H1 (cell line): ENCODE data around the gene SIX3. TPM values are rescaled to one million over a fixed set of nuclear protein-coding genes. Genes with fewer than 3 reads are reported as not detected.

Experiments used
- CTCF ChIA-PET: fragments of 300-600 bp; sonication (Branson Sonifier 250); formaldehyde crosslinking; loops from one replicate; lab custom pipeline; 2021; ENCODE audit not compliant: partially characterized antibody; lab: Charles Lee
- POLR2A ChIA-PET: fragments of 300-600 bp; sonication (Branson Sonifier 250); formaldehyde crosslinking; loops from one replicate; lab custom pipeline; 2021; ENCODE audit warnings: inconsistent platforms; ENCODE audit not compliant: partially characterized antibody; lab: Charles Lee
- DNase-seq, 2 experiments: peaks; one replicate each; pipeline versions ENCODE4 v3.0.0 to v3.0.0-alpha.2; 2010 to 2022; ENCODE audit warnings: low spot score in 2 of 2, low read depth in 1 of 2, mixed read lengths in 1 of 2
- FAIRE-seq: peaks from 2 replicates; lab custom pipeline; 2011; peaks lifted over from hg19 to GRCh38; lab: Jason Lieb, UNC
- H2AFZ ChIP-seq: 2 replicates; pipeline ENCODE4 v1.8.1; 2012; ENCODE audit warnings: low read length, inconsistent platforms
- H2AK5ac ChIP-seq: 2 replicates; pipeline ENCODE4 v1.6.1; 2013; ENCODE audit warnings: low read depth, low read length
- H2BK120ac ChIP-seq: replicated peaks from 2 replicates; pipeline ENCODE3; 2013; ENCODE audit warnings: low read depth, low read length, inconsistent platforms
- H2BK12ac ChIP-seq: 2 replicates; pipeline ENCODE4 v1.6.1; 2013; ENCODE audit warnings: low read depth, low read length
- H2BK15ac ChIP-seq: 2 replicates; pipeline ENCODE4 v1.6.1; 2013; ENCODE audit warnings: low read length
- H2BK20ac ChIP-seq: 2 replicates; pipeline ENCODE4 v1.6.1; 2013; ENCODE audit warnings: low read length
- H2BK5ac ChIP-seq: 2 replicates; pipeline ENCODE4 v1.6.1; 2013; ENCODE audit warnings: low read depth, low read length
- H3K14ac ChIP-seq: 2 replicates; pipeline ENCODE4 v1.6.1; 2013; ENCODE audit warnings: inconsistent platforms; ENCODE audit not compliant: insufficient read length
- H3K18ac ChIP-seq: 2 replicates; pipeline ENCODE4 v1.6.1; 2013; ENCODE audit warnings: low read length; ENCODE audit errors: extremely low read depth
- H3K23ac ChIP-seq: 2 replicates; pipeline ENCODE4 v1.6.1; 2013; ENCODE audit warnings: inconsistent platforms; ENCODE audit not compliant: insufficient read length
- H3K23me2 ChIP-seq: 2 replicates; pipeline ENCODE4 v1.6.1; 2013; ENCODE audit warnings: low read depth, low read length
- H3K27ac ChIP-seq: 2 replicates; pipeline ENCODE4 v1.6.1; 2011; ENCODE audit warnings: low read depth, low read length, inconsistent platforms
- H3K27me3 ChIP-seq, 4 experiments: replicated peaks in 1 of 4; 1 replicate in 1 of 4; 2 replicates in 3 of 4; pipeline versions ENCODE4 v1.6.1 to v1.8.1; 2011 to 2013; ENCODE audit warnings: low read length in 3 of 4, mild to moderate bottlenecking in 3 of 4, inconsistent platforms in 2 of 4, mixed read lengths in 2 of 4, moderate library complexity in 1 of 4; ENCODE audit not compliant: control insufficient read depth in 3 of 4, insufficient read depth in 3 of 4; ENCODE audit errors: extremely low read depth in 1 of 4
- H3K36me3 ChIP-seq, 4 experiments: 2 replicates each; pipeline versions ENCODE4 v1.6.1 to v1.8.1; 2011 to 2013; ENCODE audit warnings: mild to moderate bottlenecking in 4 of 4, low read length in 3 of 4, moderate library complexity in 2 of 4, control low read depth in 1 of 4, inconsistent platforms in 1 of 4; ENCODE audit not compliant: insufficient read depth in 4 of 4, control insufficient read depth in 2 of 4
- H3K4ac ChIP-seq: replicated peaks from 2 replicates; pipeline ENCODE3; 2013; ENCODE audit warnings: low read length, low read depth, mixed read lengths, inconsistent platforms; ENCODE audit not compliant: insufficient read length
- H3K4me1 ChIP-seq, 4 experiments: replicated peaks in 1 of 4; 1 replicate in 1 of 4; 2 replicates in 3 of 4; pipeline versions ENCODE4 v1.6.1 to v1.8.1; 2011 to 2013; ENCODE audit warnings: low read length in 3 of 4, inconsistent platforms in 2 of 4, mixed read lengths in 1 of 4; ENCODE audit not compliant: insufficient read depth in 4 of 4, control insufficient read depth in 3 of 4
- H3K4me2 ChIP-seq, 2 experiments: 2 replicates each; pipeline versions ENCODE4 v1.6.1 to v1.8.1; 2011 to 2013; ENCODE audit warnings: low read depth in 2 of 2, low read length in 2 of 2, control low read depth in 1 of 2, inconsistent platforms in 1 of 2, mild to moderate bottlenecking in 1 of 2; ENCODE audit not compliant: insufficient read depth in 1 of 2
- H3K4me3 ChIP-seq, 4 experiments: fragments of 200-600, 300-600 bp in 1 of 4; sonication (generic), shearing (Covaris generic), sonication (Bioruptor Twin) in 1 of 4; 2 replicates each; pipeline versions ENCODE4 v1.5.1 to v1.8.1; 2011 to 2016; ENCODE audit warnings: low read length in 4 of 4, low read depth in 3 of 4, control low read depth in 2 of 4, inconsistent platforms in 2 of 4, mild to moderate bottlenecking in 2 of 4, mixed read lengths in 1 of 4, moderate library complexity in 1 of 4; ENCODE audit not compliant: insufficient read depth in 2 of 4; ENCODE audit errors: extremely low read depth in 1 of 4
- H3K56ac ChIP-seq: replicated peaks from 2 replicates; pipeline ENCODE3; 2013; ENCODE audit warnings: low read depth, mild to moderate bottlenecking, mixed read lengths, low read length, inconsistent platforms; ENCODE audit not compliant: insufficient read length
- H3K79me1 ChIP-seq: 2 replicates; pipeline ENCODE4 v1.6.1; 2013; ENCODE audit warnings: low read depth, low read length, control low read depth
- H3K79me2 ChIP-seq, 2 experiments: 2 replicates each; pipeline versions ENCODE4 v1.6.1 to v1.8.1; 2012 to 2013; ENCODE audit warnings: low read length in 2 of 2, mild to moderate bottlenecking in 2 of 2, inconsistent platforms in 1 of 2; ENCODE audit not compliant: insufficient read depth in 2 of 2, control insufficient read depth in 1 of 2
- H3K9ac ChIP-seq, 4 experiments: replicated peaks in 1 of 4; 1 replicate in 1 of 4; 2 replicates in 3 of 4; pipeline versions ENCODE4 v1.6.1 to v1.8.1; 2011 to 2013; ENCODE audit warnings: low read depth in 3 of 4, low read length in 3 of 4, control low read depth in 2 of 4, mild to moderate bottlenecking in 2 of 4, moderate library complexity in 2 of 4, inconsistent platforms in 1 of 4; ENCODE audit errors: extremely low read depth in 1 of 4
- H3K9me3 ChIP-seq, 2 experiments: 2 replicates each; pipeline versions ENCODE4 v1.6.1 to v1.8.1; 2012 to 2013; ENCODE audit warnings: mild to moderate bottlenecking in 2 of 2, moderate library complexity in 2 of 2, control low read depth in 1 of 2, inconsistent platforms in 1 of 2, low read depth in 1 of 2, low read length in 1 of 2, mixed read lengths in 1 of 2; ENCODE audit not compliant: insufficient read depth in 2 of 2
- H4K20me1 ChIP-seq, 2 experiments: replicated peaks in 1 of 2; 2 replicates each; pipeline versions ENCODE3 to v1.8.1; 2011 to 2013; ENCODE audit warnings: inconsistent platforms in 2 of 2, low read length in 2 of 2, mild to moderate bottlenecking in 1 of 2; ENCODE audit not compliant: insufficient read depth in 2 of 2, control insufficient read depth in 1 of 2
- H4K5ac ChIP-seq: 2 replicates; pipeline ENCODE4 v1.6.1; 2013; ENCODE audit warnings: low read length, low read depth, mixed read lengths, inconsistent platforms; ENCODE audit not compliant: insufficient read length
- H4K8ac ChIP-seq: 2 replicates; pipeline ENCODE4 v1.8.0; 2013; ENCODE audit warnings: mild to moderate bottlenecking, moderate library complexity, low read length, inconsistent platforms; ENCODE audit not compliant: insufficient read depth; ENCODE audit errors: extremely low read depth
- H4K91ac ChIP-seq: replicated peaks from 2 replicates; pipeline ENCODE3; 2013; ENCODE audit warnings: low read length, mixed read lengths, inconsistent platforms; ENCODE audit not compliant: insufficient read length
- CHD2 ChIP-seq: IDR thresholded peaks from 2 replicates; pipeline ENCODE4 v1.6.1; 2012; ENCODE audit warnings: low read length, improper control_type of control experiment
- EZH2 ChIP-seq: fragments of 200-600 bp; sonication (generic); IDR thresholded peaks from 2 replicates; pipeline ENCODE4 v1.7.1; 2012; ENCODE audit warnings: low read depth, mild to moderate bottlenecking, moderate library complexity, low read length, inconsistent platforms; ENCODE audit not compliant: severe bottlenecking
- HDAC2 ChIP-seq, 2 experiments: fragments of 300-600 bp in 1 of 2; sonication (generic) in 1 of 2; IDR thresholded peaks; 2 replicates each; pipeline ENCODE4 v1.6.1; 2011 to 2012; ENCODE audit warnings: low read depth in 2 of 2, low read length in 2 of 2, mild to moderate bottlenecking in 2 of 2, moderate library complexity in 2 of 2, borderline replicate concordance in 1 of 2, inconsistent platforms in 1 of 2
- KDM1A ChIP-seq: fragments of 200-600, 300-600 bp; sonication (generic); IDR thresholded peaks from 2 replicates; pipeline ENCODE4 v1.7.1; 2016; ENCODE audit warnings: mild to moderate bottlenecking, low read length, borderline replicate concordance
- KDM4A ChIP-seq: IDR thresholded peaks from one replicate; pipeline ENCODE4 v1.7.1; 2012; ENCODE audit warnings: low read depth, mild to moderate bottlenecking, moderate library complexity, low read length, inconsistent platforms; ENCODE audit not compliant: severe bottlenecking
- NANOG ChIP-seq: IDR thresholded peaks from 2 replicates; pipeline ENCODE4 v1.6.1; 2011; ENCODE audit warnings: low read length, low read depth, mild to moderate bottlenecking, inconsistent platforms; ENCODE audit not compliant: insufficient read depth, poor library complexity, severe bottlenecking
- POLR2A ChIP-seq, 2 experiments: IDR thresholded peaks; 1 replicate in 1 of 2; 2 replicates in 1 of 2; pipeline ENCODE4 v1.6.1; 2011; ENCODE audit warnings: low read depth in 2 of 2, low read length in 2 of 2, mild to moderate bottlenecking in 2 of 2; ENCODE audit errors: control extremely low read depth in 1 of 2
- SIRT6 ChIP-seq: IDR thresholded peaks from one replicate; pipeline ENCODE4 v1.7.1; 2012; ENCODE audit warnings: low read length, inconsistent platforms
- SRF ChIP-seq: IDR thresholded peaks from 2 replicates; pipeline ENCODE4 v1.6.1; 2011; ENCODE audit warnings: mild to moderate bottlenecking, low read depth, low read length, moderate library complexity
- SUZ12 ChIP-seq: fragments of 200-600 bp; sonication (generic); IDR thresholded peaks from 2 replicates; pipeline ENCODE4 v1.6.1; 2012; ENCODE audit warnings: mild to moderate bottlenecking, inconsistent platforms, low read length, moderate library complexity, mixed read lengths
- TBP ChIP-seq: IDR thresholded peaks from 2 replicates; pipeline ENCODE4 v1.6.1; 2011; ENCODE audit warnings: low read depth, low read length, improper control_type of control experiment
- TEAD4 ChIP-seq: IDR thresholded peaks from 2 replicates; pipeline ENCODE4 v1.6.1; 2012; ENCODE audit warnings: low read depth, low read length, inconsistent platforms, mixed read lengths
- WGBS, 2 experiments: shearing (Covaris generic) in 1 of 2; methylation state at CpG; one replicate each; pipeline versions ENCODE4 v1.1.6 to v1.1.7; 2013 to 2015; ENCODE audit warnings: low lambda C conversion rate in 2 of 2, mixed read lengths in 2 of 2, inconsistent platforms in 1 of 2, low coverage in 1 of 2, missing lambda C conversion rate in 1 of 2; ENCODE audit not compliant: insufficient replicate concordance in 2 of 2, insufficient coverage in 1 of 2, insufficient read length in 1 of 2; ENCODE audit errors: extremely low coverage in 1 of 2, missing lambda C conversion rate in 1 of 2; 5-methylcytosine and 5-hydroxymethylcytosine counted together
- polyA plus RNA-seq, 7 experiments: library from polyadenylated mRNA; depleted of rRNA in 3 of 7; stranded (reverse) in 5 of 7; unstranded in 2 of 7; fragments of >200 nt in 5 of 7; fragments of 200-250 nt in 2 of 7; gene quantifications; 1 replicate in 5 of 7; 2 replicates in 1 of 7; 4 replicates in 1 of 7; pipeline versions ENCODE4 v1.2.1 to v1.2.3, GENCODE V29; 2011 to 2013; ENCODE audit warnings: missing spikeins in 2 of 7, mixed read lengths in 2 of 7
- total RNA-seq: library from RNA; stranded (reverse); fragmentation: NEBNext Ultra II Directional; extraction: Animal tissue kit (Norgen Biotek cat#: 25700); gene quantifications from 2 replicates; pipeline ENCODE4 v1.2.1, GENCODE V29; 2021

Gene SIX3
- total and polyA plus RNA-seq, 2 of the 8 experiments (the other 6 are each of a cell fraction or from before 2014, with no cell fraction given), result 0.02 to 0.19 TPM

DNA sequence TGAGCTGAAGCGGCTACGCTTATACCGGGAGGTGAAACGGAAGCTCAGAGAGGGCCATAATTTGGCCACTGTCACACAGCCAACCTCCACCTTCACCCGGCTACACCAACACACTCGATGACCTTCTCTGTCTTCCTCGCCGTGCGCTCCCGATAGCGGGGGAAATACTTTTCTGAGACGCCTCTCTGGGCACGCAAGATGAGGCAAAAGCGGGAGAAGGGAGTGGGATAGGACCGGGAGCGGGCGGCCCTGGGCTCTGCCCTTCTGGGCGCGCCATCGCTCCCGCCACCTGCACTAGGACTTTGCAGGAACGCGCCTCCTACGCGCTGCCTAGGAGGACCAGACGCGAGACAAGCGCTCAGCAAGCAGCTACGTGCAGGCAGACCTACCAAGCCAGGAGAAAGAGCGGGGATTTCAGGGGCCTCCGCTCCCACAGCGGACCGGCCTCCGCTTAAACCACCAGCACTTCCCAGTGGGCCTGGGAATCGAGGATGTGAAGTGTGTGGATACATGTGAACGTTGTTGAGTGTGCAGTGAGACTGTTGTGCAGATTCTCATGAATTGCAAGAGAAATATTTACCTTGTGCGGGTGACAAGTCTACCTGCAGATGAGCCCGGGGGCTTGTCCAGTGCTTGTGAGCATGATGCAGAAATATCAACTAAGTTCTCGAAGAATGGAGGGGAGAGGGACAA is 11.4 kb downstream of the SIX3 start:
- Histone ChIP-seq H2AK5ac (peak overlapping the region; percentile 57; the same call in 1 of the 2 replicates), H3K23me2 (peaks cover 10% of the 10 kb centered on the region; the same call in 1 of the 2 replicates), H3K4me2 (peak overlapping the region; percentile 58 to 73), H2BK120ac (no peak overlapping the region), H3K27me3 (peaks cover 67 to 95% (median 88%) of the 10 kb centered on the region in 4 experiments), H3K56ac (no peak overlapping the region), H2BK5ac (no peak overlapping the region), H2BK20ac (no peak overlapping the region; the same call in 1 of the 2 replicates), H3K36me3 (no peaks in the 10 kb centered on the region), H3K23ac (no peak overlapping the region), H3K79me1 (no peaks in the 10 kb centered on the region), H3K79me2 (no peaks in the 10 kb centered on the region), H4K91ac (no peak overlapping the region), H3K4me3 (peak overlapping the region; percentile 5 to 52 (median 38); a peak in 7 of 8 replicates), H4K5ac (no peak overlapping the region), H4K20me1 (peaks cover 0 to 12% of the 10 kb centered on the region in 2 experiments), H4K8ac (no peak overlapping the region), H3K18ac (peak overlapping the region; percentile 32), H3K4ac (no peak overlapping the region), H2AFZ (no peak overlapping the region), H3K14ac (no peak overlapping the region), H3K9ac (no peak overlapping the region), H3K9me3 (no peaks in the 10 kb centered on the region), H3K4me1 (peaks cover 10 to 50% (median 28%) of the 10 kb centered on the region in 4 experiments), H2BK12ac (0 out of 2 replicates have a peak overlapping the region, but pooled peaks have one; percentile 52), H2BK15ac (peak overlapping the region; percentile 88), H3K27ac (no peak overlapping the region)
- ChIA-PET POLR2A (interaction anchor here (1.6 to 2.3 kb wide), 2 partner anchors 15 to 21 kb away, joined by 3 to 5 read pairs; no protein-coding TSS in a partner anchor), CTCF (interaction anchor here (0.6 to 5.0 kb wide), 13 partner anchors 15 to 1105 kb away, joined by 3 to 22 read pairs (median 4); no protein-coding TSS in a partner anchor)
- no peak for DNase-seq
- no peak for FAIRE-seq
- WGBS, 2 experiments, result 9% methylated on average over 39 of the region's 39 CpGs; no CpG with 5 or more reads in 1 of the 2 experiments
- TF ChIP-seq TBP (0 out of 2 replicates have a peak, but pooled peaks have one; percentile 5), TEAD4 (no peak), HDAC2 (IDR thresholded peaks at IDR 0.05; ENCODE audit: borderline replicate concordance in 1 of 2, low read depth in 2 of 2, low read length in 2 of 2) (peak in 1 of 2 experiments; percentile 73; a peak in 1 of 4 replicates), SUZ12 (peak; percentile 97), EZH2 (peak; percentile 97), SIRT6 (no peak), KDM4A (peak; percentile 6), KDM1A (peak; percentile 95), NANOG (no peak), POLR2A (IDR thresholded peaks at IDR 0.05; ENCODE audit: control extremely low read depth in 1 of 2, low read depth in 2 of 2, low read length in 2 of 2) (no peak), SRF (no peak), CHD2 (no peak)
